Astrocyte (in vitro differentiated cells and primary cell): ENCODE measurements around the gene ZFYVE28. TPM values are rescaled to one million over a fixed set of nuclear protein-coding genes. Genes with fewer than 3 reads are reported as not detected.

ENCODE experiments used
- DNase-seq: peaks from one replicate; pipeline ENCODE4 v3.0.0-alpha.2; 2010; ENCODE audit warnings: low read depth
- FAIRE-seq: peaks from 2 replicates; lab custom pipeline; 2011; peaks lifted over from hg19 to GRCh38; lab: Jason Lieb, UNC
- H2AFZ ChIP-seq: 2 replicates; pipeline ENCODE4 v1.6.0; 2012; ENCODE audit warnings: low read depth, low read length, inconsistent platforms
- H3K27ac ChIP-seq: 2 replicates; pipeline ENCODE4 v1.5.1; 2011; ENCODE audit warnings: low read depth, low read length, inconsistent platforms
- H3K27me3 ChIP-seq: 2 replicates; pipeline ENCODE4 v1.6.0; 2011; ENCODE audit warnings: low read length, inconsistent platforms; ENCODE audit not compliant: insufficient read depth
- H3K36me3 ChIP-seq: 2 replicates; pipeline ENCODE4 v1.5.1; 2011; ENCODE audit warnings: low read length, inconsistent platforms; ENCODE audit not compliant: insufficient read depth
- H3K4me1 ChIP-seq: 2 replicates; pipeline ENCODE4 v1.5.1; 2011; ENCODE audit warnings: low read length, inconsistent platforms; ENCODE audit not compliant: insufficient read depth
- H3K4me2 ChIP-seq: 2 replicates; pipeline ENCODE4 v1.6.0; 2012; ENCODE audit warnings: low read length, inconsistent platforms
- H3K4me3 ChIP-seq: 2 replicates; pipeline ENCODE4 v1.5.1; 2011; ENCODE audit warnings: low read depth, mild to moderate bottlenecking, low read length, inconsistent platforms; ENCODE audit not compliant: insufficient read depth
- H3K79me2 ChIP-seq: 2 replicates; pipeline ENCODE4 v1.6.0; 2012; ENCODE audit warnings: mild to moderate bottlenecking, low read length, inconsistent platforms; ENCODE audit not compliant: insufficient read depth
- H3K9ac ChIP-seq: 2 replicates; pipeline ENCODE4 v1.6.0; 2012; ENCODE audit warnings: mild to moderate bottlenecking, low read length, inconsistent platforms
- H3K9me3 ChIP-seq: 2 replicates; pipeline ENCODE4 v1.5.1; 2012; ENCODE audit warnings: low read depth, mild to moderate bottlenecking, low read length, inconsistent platforms; ENCODE audit not compliant: insufficient read depth
- H4K20me1 ChIP-seq: 2 replicates; pipeline ENCODE4 v1.6.0; 2012; ENCODE audit warnings: low read length, inconsistent platforms; ENCODE audit not compliant: insufficient read depth
- H3K27ac Mint-ChIP-seq: one replicate; pipeline ENCODE4 v1.8.0; 2021; ENCODE audit warnings: mild to moderate bottlenecking, mixed read lengths; ENCODE audit not compliant: unreplicated experiment
- H3K27me3 Mint-ChIP-seq: one replicate; pipeline ENCODE4 v1.8.0; 2021; ENCODE audit warnings: low read depth, mixed read lengths; ENCODE audit not compliant: unreplicated experiment
- H3K36me3 Mint-ChIP-seq: one replicate; pipeline ENCODE4 v1.8.0; 2021; ENCODE audit warnings: low read depth, mixed read lengths; ENCODE audit not compliant: unreplicated experiment
- H3K4me1 Mint-ChIP-seq: one replicate; pipeline ENCODE4 v1.8.0; 2021; ENCODE audit warnings: low read depth, mixed read lengths; ENCODE audit not compliant: unreplicated experiment
- H3K4me3 Mint-ChIP-seq: one replicate; pipeline ENCODE4 v1.8.0; 2021; ENCODE audit warnings: mild to moderate bottlenecking, moderate library complexity, mixed read lengths; ENCODE audit not compliant: unreplicated experiment
- H3K9me3 Mint-ChIP-seq: one replicate; pipeline ENCODE4 v1.8.0; 2021; ENCODE audit warnings: mild to moderate bottlenecking, mixed read lengths; ENCODE audit not compliant: unreplicated experiment
- EZH2 ChIP-seq: IDR thresholded peaks from 2 replicates; pipeline ENCODE4 v1.6.1; 2012; ENCODE audit warnings: mild to moderate bottlenecking, low read length, inconsistent platforms; ENCODE audit not compliant: insufficient read depth
- total RNA-seq: library from RNA; stranded (reverse); gene quantifications from 2 replicates; pipeline ENCODE4 v1.2.1, GENCODE V29; 2021
- TF ChIP-seq, protein P1 (sequence below): IDR thresholded peaks from 2 replicates; pipeline ENCODE4 v1.5.1; 2011; ENCODE audit warnings: low read depth, mild to moderate bottlenecking, inconsistent platforms, low read length, moderate library complexity; ENCODE audit not compliant: insufficient read depth

Gene ZFYVE28
- total RNA-seq, 1 donor from 2014 or later = 0.68 TPM

GRCh38 chr4:2363951-2364653, 54.3 kb downstream of the ZFYVE28 start:
- DNase-seq = no peak

DNA sequence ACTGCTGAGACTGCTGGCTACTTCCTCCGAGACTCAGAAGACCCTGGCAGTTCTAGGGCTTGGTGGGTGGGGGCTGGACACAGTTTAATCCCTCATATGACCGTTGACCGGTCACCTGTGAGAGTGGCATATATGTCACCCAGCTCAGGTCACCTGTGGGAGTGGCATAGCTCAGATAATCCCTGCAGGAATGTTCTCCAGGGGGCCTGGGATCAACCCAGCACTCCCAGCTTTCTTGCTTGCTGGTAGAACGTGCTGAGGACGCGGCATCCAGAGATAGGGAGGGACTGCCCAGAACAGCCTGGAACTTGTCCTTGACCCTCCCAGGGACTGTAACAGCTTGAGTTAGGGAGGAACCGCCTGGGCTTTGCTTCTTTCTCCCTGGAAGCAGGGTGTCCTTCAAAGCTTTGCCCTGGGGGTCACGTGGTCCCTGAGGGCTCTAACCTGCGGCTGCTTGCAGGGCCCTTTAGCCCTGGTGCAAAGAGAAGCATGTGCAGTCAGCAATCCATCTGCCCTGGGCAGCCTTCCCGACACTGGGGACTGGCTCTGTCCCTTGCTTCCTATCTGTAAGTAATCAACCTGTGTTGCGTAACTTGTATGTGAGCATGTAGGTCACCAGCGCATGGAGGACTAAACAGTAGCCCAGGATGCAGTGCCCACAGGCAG, 55.3 kb downstream of the ZFYVE28 start:
- Mint-ChIP-seq H3K27me3 (peaks cover 47% of the 10 kb centered on the region), H3K36me3 (no peaks in the 10 kb centered on the region), H3K9me3 (no peaks in the 10 kb centered on the region), H3K27ac (no peak overlapping the region), H3K4me3 (no peak overlapping the region), H3K4me1 (no peaks in the 10 kb centered on the region)
- H3K9me3 ChIP-seq = peaks cover under 1% of the 10 kb centered on the region
- no peaks in the 10 kb centered on the region for H3K79me2 ChIP-seq
- no peak overlapping the region for H3K4me2 ChIP-seq
- H3K36me3 ChIP-seq = no peaks in the 10 kb centered on the region
- H4K20me1 ChIP-seq = no peaks in the 10 kb centered on the region
- no peak overlapping the region for H3K9ac ChIP-seq
- DNase-seq (no peak), FAIRE-seq (no peak)
- TF ChIP-seq, protein P1, sequence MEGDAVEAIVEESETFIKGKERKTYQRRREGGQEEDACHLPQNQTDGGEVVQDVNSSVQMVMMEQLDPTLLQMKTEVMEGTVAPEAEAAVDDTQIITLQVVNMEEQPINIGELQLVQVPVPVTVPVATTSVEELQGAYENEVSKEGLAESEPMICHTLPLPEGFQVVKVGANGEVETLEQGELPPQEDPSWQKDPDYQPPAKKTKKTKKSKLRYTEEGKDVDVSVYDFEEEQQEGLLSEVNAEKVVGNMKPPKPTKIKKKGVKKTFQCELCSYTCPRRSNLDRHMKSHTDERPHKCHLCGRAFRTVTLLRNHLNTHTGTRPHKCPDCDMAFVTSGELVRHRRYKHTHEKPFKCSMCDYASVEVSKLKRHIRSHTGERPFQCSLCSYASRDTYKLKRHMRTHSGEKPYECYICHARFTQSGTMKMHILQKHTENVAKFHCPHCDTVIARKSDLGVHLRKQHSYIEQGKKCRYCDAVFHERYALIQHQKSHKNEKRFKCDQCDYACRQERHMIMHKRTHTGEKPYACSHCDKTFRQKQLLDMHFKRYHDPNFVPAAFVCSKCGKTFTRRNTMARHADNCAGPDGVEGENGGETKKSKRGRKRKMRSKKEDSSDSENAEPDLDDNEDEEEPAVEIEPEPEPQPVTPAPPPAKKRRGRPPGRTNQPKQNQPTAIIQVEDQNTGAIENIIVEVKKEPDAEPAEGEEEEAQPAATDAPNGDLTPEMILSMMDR = no peak
- TF ChIP-seq EZH2 = no peak
- H3K27me3 ChIP-seq = peaks cover 18% of the 10 kb centered on the region
- H3K4me3 ChIP-seq = no peak overlapping the region
- H3K4me1 ChIP-seq = no peaks in the 10 kb centered on the region
- H2AFZ ChIP-seq = no peak overlapping the region
- no peak overlapping the region for H3K27ac ChIP-seq

More at GRCh38 chr4:2363951-2364653, 54.3 kb downstream of the ZFYVE28 start:
- peaks cover 18% of the 10 kb centered on the region for H3K27me3 ChIP-seq
- TF ChIP-seq EZH2 = no peak
- TF ChIP-seq, protein P1 = no peak
- no peaks in the 10 kb centered on the region for H4K20me1 ChIP-seq
- H3K9ac ChIP-seq = peak overlapping the region; percentile 63
- no peaks in the 10 kb centered on the region for H3K4me1 Mint-ChIP-seq
- peaks cover 54% of the 10 kb centered on the region for H3K27me3 Mint-ChIP-seq
- H3K4me1 ChIP-seq = no peaks in the 10 kb centered on the region
- H3K9me3 Mint-ChIP-seq = peaks cover 2% of the 10 kb centered on the region
- no peak overlapping the region for H3K4me3 Mint-ChIP-seq
- peak overlapping the region; percentile 69 for H2AFZ ChIP-seq
- no peaks in the 10 kb centered on the region for H3K79me2 ChIP-seq
- H3K36me3 Mint-ChIP-seq = no peaks in the 10 kb centered on the region
- no peak overlapping the region for H3K27ac ChIP-seq
- peak overlapping the region; percentile 54 for H3K4me3 ChIP-seq
- no peaks in the 10 kb centered on the region for H3K36me3 ChIP-seq
- peak overlapping the region; percentile 79 for H3K4me2 ChIP-seq
- peaks cover 9% of the 10 kb centered on the region for H3K9me3 ChIP-seq
- no peak for FAIRE-seq
- no peak overlapping the region for H3K27ac Mint-ChIP-seq
